Natural killer cell treated with Interleukin-12 subunit alpha and Interleukin-12 subunit beta and Interleukin-15 and Interleukin-18, amount 100 ng/mL, for 72 hours (primary cell): Measurements from ENCODE around the gene ADGRL3. TPM values are rescaled to one million over a fixed set of nuclear protein-coding genes. Genes with fewer than 3 reads are reported as not detected.

Source experiments
- ATAC-seq, 2 donors: fragments of 150-1000 bp; cut with Tn5 transposase in 1 of 2; sonication (Bioruptor Pico), chemical (Tn5 transposase) in 1 of 2; 2 replicates each; pipeline ENCODE4 v1.10.0; 2021
- DNase-seq: peaks from one replicate; pipeline ENCODE4 v3.0.0; 2022; ENCODE audit warnings: low spot score
- H3K27ac Mint-ChIP-seq, 2 donors: 1 replicate in 1 of 2; 2 replicates in 1 of 2; pipeline ENCODE4 v1.8.0; 2022; ENCODE audit warnings: mixed read lengths in 2 of 2, mild to moderate bottlenecking in 1 of 2, moderate library complexity in 1 of 2
- H3K27me3 Mint-ChIP-seq, 2 donors: 1 replicate in 1 of 2; 2 replicates in 1 of 2; pipeline ENCODE4 v1.8.0; 2022; ENCODE audit warnings: mixed read lengths in 2 of 2
- H3K36me3 Mint-ChIP-seq: one replicate; pipeline ENCODE4 v1.8.0; 2022; ENCODE audit warnings: mixed read lengths
- H3K4me1 Mint-ChIP-seq, 2 donors: 1 replicate in 1 of 2; 2 replicates in 1 of 2; pipeline ENCODE4 v1.8.0; 2022; ENCODE audit warnings: low read depth in 2 of 2, mixed read lengths in 2 of 2, mild to moderate bottlenecking in 1 of 2
- H3K4me3 Mint-ChIP-seq: one replicate; pipeline ENCODE4 v1.8.0; 2022; ENCODE audit warnings: mixed read lengths
- H3K9me3 Mint-ChIP-seq: 2 replicates; pipeline ENCODE4 v1.8.0; 2022; ENCODE audit warnings: mixed read lengths
- total RNA-seq, 2 donors: library from RNA; stranded (reverse); gene quantifications; one replicate each; pipeline ENCODE4 v1.2.3, GENCODE V29; 2022

ADGRL3 gene
- total RNA-seq, 2 donors from 2014 or later, result not detected

DNA sequence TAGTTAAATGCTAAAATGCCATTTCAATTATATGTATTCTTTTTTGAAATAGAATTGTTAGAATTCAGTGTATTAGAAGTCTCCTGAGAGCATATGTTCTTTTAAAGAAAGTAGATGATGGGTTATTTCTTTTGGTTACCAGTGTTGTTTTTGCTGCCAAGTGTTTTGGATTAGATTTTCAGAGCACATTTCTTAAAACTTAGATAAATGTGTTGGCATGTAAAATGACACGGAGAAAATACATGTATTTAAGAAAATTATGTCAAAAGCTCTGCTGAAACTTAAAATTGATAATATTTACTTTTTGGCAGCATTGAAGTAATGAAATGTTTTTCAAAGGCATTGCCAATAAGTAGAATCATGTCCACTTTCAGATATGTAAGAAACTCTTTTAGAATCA, 379.7 kb downstream of the ADGRL3 start:
- Mint-ChIP-seq H3K9me3 (peaks cover 30% of the 10 kb centered on the region), H3K36me3 (peaks cover 4% of the 10 kb centered on the region)

DNA sequence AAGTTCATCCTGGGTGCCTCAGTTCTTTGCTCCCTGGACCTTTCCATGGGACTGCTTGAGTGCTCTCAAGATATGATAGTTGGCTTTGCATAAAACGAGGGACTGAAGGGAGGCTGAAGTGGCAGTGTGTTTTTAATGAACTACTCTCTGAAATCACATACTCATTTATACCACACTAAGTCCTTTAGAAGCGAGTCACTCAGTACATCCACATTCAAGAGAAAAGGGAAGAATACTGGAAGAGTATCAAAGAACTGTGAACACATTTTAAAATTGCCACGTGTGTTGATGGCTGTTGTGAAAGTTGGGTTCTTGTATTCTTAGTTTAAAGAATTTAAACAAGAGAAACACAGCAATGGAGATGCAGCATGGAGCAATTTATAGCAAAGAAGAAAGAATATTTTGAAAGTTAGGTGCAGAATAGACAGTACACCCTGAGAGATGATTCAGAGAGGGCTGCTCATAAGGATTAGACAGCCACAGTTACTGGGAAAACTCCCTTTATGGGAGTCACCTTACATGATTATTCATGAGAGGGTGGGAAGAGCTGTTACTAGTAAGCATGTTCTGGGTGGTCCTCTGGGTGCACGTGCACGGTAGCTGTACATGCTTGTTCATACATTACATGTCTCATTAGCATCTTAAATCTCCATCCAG, 380.7 kb downstream of the ADGRL3 start:
- Mint-ChIP-seq H3K27me3 (no peaks in the 10 kb centered on the region), H3K36me3 (peaks cover 4% of the 10 kb centered on the region), H3K4me3 (no peak overlapping the region), H3K27ac (no peak overlapping the region), H3K4me1 (no peaks in the 10 kb centered on the region), H3K9me3 (peaks cover 30% of the 10 kb centered on the region)
- ATAC-seq (no peak), DNase-seq (no peak)

More for the DNA sequence above, 379.7 kb downstream of the ADGRL3 start:
- Mint-ChIP-seq H3K4me1 (no peaks in the 10 kb centered on the region), H3K4me3 (no peak overlapping the region), H3K27ac (no peak overlapping the region), H3K27me3 (no peaks in the 10 kb centered on the region)
- ATAC-seq (no peak), DNase-seq (no peak)

DNA sequence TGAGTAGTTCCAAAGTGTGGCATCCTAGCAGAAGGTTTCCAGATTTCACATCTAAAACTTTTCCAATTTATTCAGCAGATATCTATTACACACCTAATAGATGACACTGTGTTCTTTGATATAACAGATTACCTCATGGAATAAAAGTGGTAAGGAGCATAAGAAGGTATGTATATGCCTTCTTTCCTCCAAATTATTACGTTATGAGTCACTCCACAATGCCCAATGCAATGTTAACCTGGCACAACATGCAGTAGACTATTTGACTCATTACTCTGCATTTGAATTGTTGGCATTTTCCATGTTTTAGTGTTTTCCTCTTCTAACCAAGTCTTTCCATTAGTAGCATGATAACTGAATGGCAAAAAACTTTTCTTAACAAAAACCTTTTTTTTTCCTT, 383.6 kb downstream of the ADGRL3 start:
- Mint-ChIP-seq H3K9me3 (peaks cover 23% of the 10 kb centered on the region), H3K4me1 (no peaks in the 10 kb centered on the region), H3K36me3 (peaks cover 2% of the 10 kb centered on the region), H3K4me3 (no peak overlapping the region), H3K27me3 (no peaks in the 10 kb centered on the region), H3K27ac (no peak overlapping the region)
- DNase-seq (no peak), ATAC-seq (no peak)

DNA sequence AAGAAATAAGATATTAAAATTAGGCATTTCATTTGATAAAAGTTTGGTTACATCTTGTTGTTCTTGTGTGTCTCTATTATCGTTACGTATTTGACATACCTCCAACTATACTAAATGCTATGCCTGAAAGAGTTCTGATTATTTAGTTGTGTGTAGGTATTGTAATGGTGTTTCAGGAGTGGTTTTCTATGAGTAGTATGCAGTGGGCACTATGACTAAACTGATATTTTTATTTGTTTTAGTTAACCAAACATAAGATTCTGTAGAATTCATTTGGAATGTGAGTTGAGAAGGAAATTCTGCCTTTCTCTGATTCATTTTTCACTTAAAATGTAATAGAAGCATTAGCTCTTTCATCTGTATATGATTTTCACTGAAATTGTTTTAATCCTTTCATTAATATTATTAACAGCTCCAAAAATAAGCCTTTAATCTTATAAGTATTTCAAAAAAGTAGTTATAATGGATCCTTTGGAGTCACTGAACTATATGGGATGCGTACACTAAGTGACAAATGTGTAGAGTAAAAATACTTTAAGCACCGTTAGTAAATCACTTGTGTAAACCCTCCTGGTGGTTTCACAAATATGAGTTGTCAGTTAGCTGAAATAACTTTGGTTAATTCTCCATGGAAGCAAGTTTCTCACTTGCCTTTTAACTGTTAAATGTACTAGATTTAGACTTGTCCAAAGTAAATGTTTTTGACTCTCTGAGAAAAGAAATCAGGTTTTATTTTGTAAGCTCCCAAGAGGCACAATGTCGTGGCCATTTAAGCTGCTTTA, 388.7 kb downstream of the ADGRL3 start:
- peaks cover 9% of the 10 kb centered on the region for H3K9me3 Mint-ChIP-seq

DNA sequence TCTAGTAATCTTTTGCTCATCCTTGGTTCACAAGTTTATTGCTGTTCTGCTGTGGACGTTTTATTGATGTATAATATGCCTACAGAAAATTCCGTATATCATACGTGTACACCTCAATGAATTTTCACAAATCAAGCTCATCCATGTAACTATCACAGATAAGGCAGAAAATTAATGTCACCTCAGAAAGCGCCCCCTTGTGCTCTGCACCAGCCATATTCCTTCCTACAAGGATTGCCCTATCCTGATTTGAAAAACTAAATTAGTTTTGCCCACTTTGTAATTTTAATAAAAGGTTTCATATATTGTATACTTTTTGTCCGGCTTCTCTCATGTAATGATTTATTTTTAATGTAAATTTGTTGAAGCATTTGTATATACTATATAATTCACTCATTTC, 390.8 kb downstream of the ADGRL3 start:
- Mint-ChIP-seq H3K9me3 (peaks cover 12% of the 10 kb centered on the region), H3K27me3 (no peaks in the 10 kb centered on the region), H3K4me3 (no peak overlapping the region), H3K4me1 (no peaks in the 10 kb centered on the region), H3K27ac (no peak overlapping the region), H3K36me3 (peaks cover 5% of the 10 kb centered on the region)
- ATAC-seq (no peak), DNase-seq (no peak)

More for the DNA sequence above, 388.7 kb downstream of the ADGRL3 start:
- no peak for ATAC-seq
- Mint-ChIP-seq H3K4me3 (no peak overlapping the region), H3K27me3 (no peaks in the 10 kb centered on the region), H3K4me1 (no peaks in the 10 kb centered on the region), H3K36me3 (peaks cover 1% of the 10 kb centered on the region), H3K27ac (no peak overlapping the region)
- DNase-seq, result no peak

DNA sequence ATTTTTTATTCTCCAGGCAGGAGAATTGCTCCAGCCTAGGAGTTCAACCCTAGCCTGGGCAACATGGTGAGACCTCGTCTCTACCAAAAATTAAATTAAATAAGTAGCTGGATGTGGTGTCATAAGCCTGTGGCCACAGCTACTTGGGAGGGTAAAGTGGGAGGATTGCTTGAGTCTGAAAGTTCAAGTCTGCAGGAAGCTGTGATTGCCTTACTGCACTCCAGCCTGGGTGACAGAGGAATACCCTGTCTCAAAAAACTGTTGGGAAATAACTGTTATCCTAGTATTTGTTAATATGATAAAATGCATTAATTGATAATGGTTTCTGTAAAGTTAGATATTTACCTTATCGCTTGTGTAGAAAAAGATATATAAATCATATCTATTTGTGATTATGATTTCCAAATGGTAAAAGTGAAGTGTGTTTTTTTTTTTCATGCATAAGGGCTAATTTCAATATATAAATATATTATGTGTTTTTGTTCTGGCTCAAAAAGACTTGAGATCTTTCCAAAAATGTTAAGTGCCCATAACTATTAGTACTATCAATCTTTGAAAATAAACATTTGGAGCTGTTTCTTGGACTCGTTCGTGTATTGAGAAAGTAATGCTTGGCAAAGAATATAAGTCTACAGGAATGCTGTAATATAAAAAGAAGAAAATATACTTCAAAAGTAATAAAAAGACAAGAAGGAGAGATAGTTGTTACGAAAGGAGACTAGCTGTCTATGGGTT, 396.6 kb downstream of the ADGRL3 start:
- no peaks in the 10 kb centered on the region for H3K4me1 Mint-ChIP-seq
- H3K36me3 Mint-ChIP-seq, result peaks cover 5% of the 10 kb centered on the region
- no peaks in the 10 kb centered on the region for H3K27me3 Mint-ChIP-seq
- no peak for DNase-seq
- H3K27ac Mint-ChIP-seq, result no peak overlapping the region
- no peak overlapping the region for H3K4me3 Mint-ChIP-seq
- H3K9me3 Mint-ChIP-seq, result peaks cover 6% of the 10 kb centered on the region
- ATAC-seq, result no peak

DNA sequence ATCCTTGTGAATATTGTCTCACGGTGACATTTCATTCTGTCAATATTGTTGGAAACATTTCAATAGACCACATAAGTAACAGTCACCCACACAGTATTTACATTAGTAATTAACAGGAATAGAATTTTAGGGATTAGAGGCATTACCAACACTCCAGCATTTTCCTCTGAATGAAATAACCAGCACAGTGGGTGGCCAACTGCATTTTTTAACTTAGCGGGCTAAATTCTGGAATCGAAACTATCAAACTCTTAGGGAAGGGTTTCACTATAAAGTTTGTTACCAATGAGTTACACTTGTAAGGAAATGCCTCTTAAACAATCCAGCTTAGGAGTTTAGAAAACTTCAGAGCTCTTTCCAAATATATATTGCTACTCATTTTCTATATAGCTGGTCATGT, 403.0 kb downstream of the ADGRL3 start:
- Mint-ChIP-seq H3K36me3 (no peaks in the 10 kb centered on the region), H3K9me3 (peaks cover 10% of the 10 kb centered on the region), H3K4me3 (no peak overlapping the region), H3K4me1 (no peaks in the 10 kb centered on the region), H3K27ac (no peak overlapping the region), H3K27me3 (no peaks in the 10 kb centered on the region)
- no peak for ATAC-seq
- DNase-seq, result no peak

DNA sequence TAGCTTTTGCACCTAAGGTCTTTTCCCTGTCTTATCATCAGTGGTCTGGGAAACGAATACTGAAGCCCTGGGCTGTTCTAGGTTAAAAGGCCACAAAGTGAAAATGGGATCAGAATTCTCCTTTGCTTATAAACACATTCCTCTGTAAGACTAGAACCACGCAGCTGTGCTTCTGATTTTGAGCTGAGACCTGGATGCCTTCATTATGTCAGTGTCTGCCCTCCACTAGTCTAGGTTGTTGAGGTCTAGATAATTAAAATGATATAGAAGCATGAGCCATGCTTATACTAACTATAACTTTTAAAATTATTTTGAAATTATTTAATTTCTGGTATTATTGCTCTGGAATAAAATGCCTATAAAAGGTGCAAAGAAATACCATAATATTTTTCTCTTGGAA, 403.9 kb downstream of the ADGRL3 start:
- ATAC-seq (no peak), DNase-seq (no peak)
- Mint-ChIP-seq H3K4me1 (no peaks in the 10 kb centered on the region), H3K4me3 (no peak overlapping the region), H3K27me3 (no peaks in the 10 kb centered on the region), H3K27ac (no peak overlapping the region), H3K36me3 (no peaks in the 10 kb centered on the region), H3K9me3 (peaks cover 10% of the 10 kb centered on the region)

DNA sequence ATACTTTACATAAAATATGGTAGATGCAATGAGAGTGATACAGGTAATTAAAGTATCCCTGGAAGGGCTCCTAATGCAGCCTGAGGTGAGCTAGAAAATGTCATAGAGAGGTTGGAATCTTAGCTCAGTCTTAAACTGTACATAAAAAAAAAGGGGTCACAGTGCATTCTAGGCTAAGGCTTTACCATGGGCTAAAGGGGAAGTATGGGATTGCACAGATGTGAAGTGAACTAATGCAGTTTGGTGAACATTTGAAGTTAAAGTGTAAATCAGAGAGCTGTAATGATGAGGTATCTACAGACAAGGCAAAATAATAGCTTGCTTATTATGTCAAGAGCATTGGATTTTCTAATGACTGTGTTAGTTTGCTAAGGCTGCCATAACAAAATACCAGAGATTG, 405.9 kb downstream of the ADGRL3 start:
- no peak overlapping the region for H3K27ac Mint-ChIP-seq
- ATAC-seq (no peak), DNase-seq (no peak)
- no peaks in the 10 kb centered on the region for H3K27me3 Mint-ChIP-seq
- H3K36me3 Mint-ChIP-seq, result no peaks in the 10 kb centered on the region
- peaks cover 10% of the 10 kb centered on the region for H3K9me3 Mint-ChIP-seq
- H3K4me3 Mint-ChIP-seq, result no peak overlapping the region
- no peaks in the 10 kb centered on the region for H3K4me1 Mint-ChIP-seq

DNA sequence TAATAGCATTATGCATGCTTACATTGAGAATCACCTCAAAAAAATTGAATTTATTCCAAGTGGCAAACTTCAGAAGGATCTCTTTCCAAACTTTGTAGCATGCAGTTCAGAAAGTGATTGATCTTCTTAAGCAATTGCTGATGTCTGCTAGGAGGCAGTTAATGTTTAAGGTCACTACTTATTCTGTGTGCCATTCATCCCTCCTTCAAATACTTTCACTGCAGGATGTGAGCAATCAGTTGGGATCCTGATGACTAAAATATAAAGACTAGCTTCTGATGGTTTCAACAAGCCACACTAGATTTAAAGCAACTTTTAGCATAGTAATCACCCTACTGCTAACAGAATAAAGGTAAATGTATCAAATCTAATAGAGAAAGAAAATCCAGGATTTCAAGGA, 414.1 kb downstream of the ADGRL3 start:
- H3K9me3 Mint-ChIP-seq, result peaks cover 4% of the 10 kb centered on the region
- ATAC-seq, result no peak
- H3K4me1 Mint-ChIP-seq, result no peaks in the 10 kb centered on the region
- no peaks in the 10 kb centered on the region for H3K27me3 Mint-ChIP-seq
- no peak for DNase-seq
- H3K27ac Mint-ChIP-seq, result no peak overlapping the region
- peaks cover 11% of the 10 kb centered on the region for H3K36me3 Mint-ChIP-seq
- no peak overlapping the region for H3K4me3 Mint-ChIP-seq

DNA sequence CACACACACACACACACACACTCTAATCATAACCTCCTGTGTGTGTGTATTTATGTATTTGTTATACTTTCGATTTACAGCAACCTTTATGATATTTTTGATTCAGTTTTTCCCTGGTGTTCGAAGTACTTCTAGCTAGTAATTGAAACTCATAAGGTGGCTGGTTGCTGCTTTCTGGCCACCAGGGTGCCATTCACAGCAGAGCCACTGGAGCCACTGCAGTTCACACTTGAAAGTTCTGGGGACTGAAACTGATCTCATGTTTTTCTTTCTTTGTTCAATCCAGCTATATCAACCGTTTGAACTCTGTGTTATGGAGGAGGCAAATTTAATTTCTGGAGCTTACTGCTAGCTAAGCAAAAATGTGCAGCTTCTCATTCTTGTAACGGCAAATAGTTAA, 419.4 kb downstream of the ADGRL3 start:
- H3K4me3 Mint-ChIP-seq, result no peak overlapping the region
- peaks cover 11% of the 10 kb centered on the region for H3K36me3 Mint-ChIP-seq
- H3K9me3 Mint-ChIP-seq, result peaks cover 12% of the 10 kb centered on the region
- ATAC-seq, result no peak
- no peaks in the 10 kb centered on the region for H3K4me1 Mint-ChIP-seq
- no peaks in the 10 kb centered on the region for H3K27me3 Mint-ChIP-seq
- H3K27ac Mint-ChIP-seq, result no peak overlapping the region
- DNase-seq, result no peak

DNA sequence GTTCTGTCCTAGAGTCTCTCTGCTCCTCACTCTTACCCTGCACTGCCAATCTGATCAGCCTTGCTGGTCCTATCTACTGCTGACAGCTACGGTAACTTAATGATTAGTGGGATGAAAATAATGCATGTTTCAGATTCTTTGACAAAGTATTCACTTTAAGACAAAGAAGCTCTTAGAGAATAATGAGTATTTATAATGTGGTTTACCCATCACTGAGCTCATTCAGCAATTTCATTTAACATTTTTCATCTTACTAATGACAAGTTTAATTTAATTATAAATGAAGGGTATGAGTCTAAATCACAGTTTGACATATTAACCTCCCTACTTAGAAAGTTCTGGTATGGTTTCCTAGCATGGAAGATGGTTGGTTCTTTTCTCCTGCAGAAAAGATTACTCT, 428.2 kb downstream of the ADGRL3 start:
- DNase-seq (no peak), ATAC-seq (no peak)
- Mint-ChIP-seq H3K27ac (no peak overlapping the region), H3K4me3 (no peak overlapping the region), H3K9me3 (peaks cover 6% of the 10 kb centered on the region), H3K4me1 (no peaks in the 10 kb centered on the region), H3K36me3 (no peaks in the 10 kb centered on the region), H3K27me3 (no peaks in the 10 kb centered on the region)

DNA sequence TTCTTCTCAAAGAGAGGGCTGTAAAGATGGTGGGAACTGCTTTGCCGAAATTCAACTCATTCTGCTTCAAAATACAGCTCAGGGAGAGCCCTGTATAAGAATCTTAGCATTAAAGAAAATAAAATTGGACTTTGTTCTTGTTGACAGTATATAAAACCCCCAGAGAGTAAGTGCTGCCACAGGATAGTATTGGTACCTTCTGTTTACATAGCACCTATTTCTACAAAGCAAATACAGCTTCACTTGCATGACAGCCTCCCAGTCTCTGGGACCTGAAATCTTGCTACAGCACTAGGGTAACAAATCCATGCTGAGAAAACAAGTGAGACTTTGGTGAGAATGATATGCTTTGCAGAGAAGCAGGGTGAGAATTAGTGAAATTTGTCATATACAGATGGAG, 428.6 kb downstream of the ADGRL3 start:
- no peak for ATAC-seq
- Mint-ChIP-seq H3K27me3 (no peaks in the 10 kb centered on the region), H3K36me3 (no peaks in the 10 kb centered on the region), H3K27ac (no peak overlapping the region), H3K4me3 (no peak overlapping the region), H3K9me3 (peaks cover 4% of the 10 kb centered on the region), H3K4me1 (no peaks in the 10 kb centered on the region)
- no peak for DNase-seq

DNA sequence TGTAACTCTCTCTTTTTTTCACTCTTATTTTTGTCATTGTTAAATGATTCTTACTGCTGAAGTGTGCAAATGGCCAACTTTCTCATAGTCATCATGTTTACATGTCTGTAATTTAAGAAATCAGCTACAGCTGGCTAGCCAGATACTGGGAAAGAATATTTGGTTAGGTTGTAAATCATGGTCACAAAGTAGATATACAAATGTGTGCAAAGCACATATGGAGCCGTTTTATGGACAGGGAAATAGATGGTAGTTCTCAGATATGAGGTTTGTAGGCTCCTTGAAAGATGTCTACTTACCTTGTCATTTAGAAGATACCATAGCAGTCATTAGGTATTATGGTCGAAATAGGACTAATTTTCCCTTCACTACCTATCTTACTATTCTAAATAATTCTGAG, 430.4 kb downstream of the ADGRL3 start:
- DNase-seq, result no peak
- ATAC-seq, result no peak
- H3K4me3 Mint-ChIP-seq, result no peak overlapping the region
- H3K27ac Mint-ChIP-seq, result no peak overlapping the region
- H3K27me3 Mint-ChIP-seq, result no peaks in the 10 kb centered on the region
- no peaks in the 10 kb centered on the region for H3K36me3 Mint-ChIP-seq
- no peaks in the 10 kb centered on the region for H3K4me1 Mint-ChIP-seq
- peaks cover 8% of the 10 kb centered on the region for H3K9me3 Mint-ChIP-seq
